HCT116 (cell line): ENCODE results near the gene CAMSAP3. TPM values are rescaled to one million over a fixed set of nuclear protein-coding genes. Genes with fewer than 3 reads are reported as not detected.

Experiments used
- ATAC-seq: fragments of 200-7000 bp; cut with Tn5 transposase; 2 replicates; pipeline ENCODE4 v1.9.1; 2020; ENCODE audit warnings: mild to moderate bottlenecking, moderate library complexity
- BruUV-seq: library from RNA; stranded (reverse); fragments of 400-500 nt; replicated peaks from 2 replicates; lab custom pipeline; 2021; lab: Mats Ljungman, UMichigan
- CTCF ChIA-PET: fragments of 300-600 bp; sonication (Branson Sonifier 250); formaldehyde crosslinking; loops from one replicate; lab custom pipeline; 2021; ENCODE audit warnings: antibody characterized with exemption; lab: Charles Lee
- POLR2A ChIA-PET: fragments of 300-600, 350-600 bp; sonication (Branson Sonifier 250); formaldehyde crosslinking; loops from one replicate; lab custom pipeline; 2021; ENCODE audit warnings: antibody characterized with exemption; lab: Charles Lee
- RAD21 ChIA-PET, 2 experiments: fragments of 300-600 bp; sonication (Branson Sonifier 250); formaldehyde crosslinking; loops; one replicate each; lab custom pipeline; 2023; ENCODE audit warnings: low total read pairs in 2 of 2; ENCODE audit not compliant: uncharacterized antibody in 2 of 2, unreplicated experiment in 2 of 2, low non-redundant PET in 1 of 2; lab: Charles Lee
- DNase-seq: peaks from one replicate; pipeline ENCODE4 v3.0.0-alpha.2; 2010; ENCODE audit warnings: low read depth, low spot score
- H2AFZ ChIP-seq: fragments of 200-600 bp; shearing (Covaris generic), sonication (generic); 2 replicates; pipeline ENCODE4 v1.6.1; 2017; ENCODE audit warnings: low read depth, mixed run types, mixed read lengths, antibody characterized with exemption, low read length; ENCODE audit not compliant: poor library complexity, severe bottlenecking
- H3K27ac ChIP-seq: 2 replicates; pipeline ENCODE4 v1.5.1; 2012; ENCODE audit warnings: low read depth, low read length
- H3K27me3 ChIP-seq: fragments of 200-600 bp; sonication (generic); 2 replicates; pipeline ENCODE4 v1.6.1; 2016; ENCODE audit warnings: mixed run types, low read length, mixed read lengths; ENCODE audit not compliant: insufficient read depth
- H3K36me3 ChIP-seq, 2 experiments: fragments of 200-500 bp in 1 of 2; fragments of 200-600 bp in 1 of 2; sonication (Bioruptor generic) in 1 of 2; sonication (generic) in 1 of 2; 2 replicates each; pipeline versions ENCODE4 v1.5.1 to v1.6.1; 2014 to 2016; ENCODE audit warnings: low read length in 2 of 2, inconsistent platforms in 1 of 2, mixed read lengths in 1 of 2, mixed run types in 1 of 2; ENCODE audit not compliant: insufficient read depth in 2 of 2, control insufficient read depth in 1 of 2
- H3K4me1 ChIP-seq, 2 experiments: fragments of 200-600 bp in 1 of 2; sonication (generic) in 1 of 2; 2 replicates each; pipeline versions ENCODE4 v1.5.1 to v1.6.1; 2012 to 2017; ENCODE audit warnings: low read length in 2 of 2, inconsistent platforms in 1 of 2, mild to moderate bottlenecking in 1 of 2, mixed read lengths in 1 of 2, mixed run types in 1 of 2, moderate library complexity in 1 of 2; ENCODE audit not compliant: insufficient read depth in 2 of 2, control insufficient read depth in 1 of 2
- H3K4me2 ChIP-seq: fragments of 200-600 bp; sonication (generic); 2 replicates; pipeline ENCODE4 v1.6.1; 2017; ENCODE audit warnings: mixed run types, low read length, mixed read lengths
- H3K4me3 ChIP-seq, 2 experiments: fragments of 200-600 bp in 1 of 2; sonication (generic) in 1 of 2; replicated peaks in 1 of 2; 2 replicates each; pipeline ENCODE4 v1.5.1; 2011 to 2016; ENCODE audit warnings: low read length in 2 of 2, control low read depth in 1 of 2, low read depth in 1 of 2, mild to moderate bottlenecking in 1 of 2, mixed read lengths in 1 of 2, mixed run types in 1 of 2
- H3K79me2 ChIP-seq: fragments of 200-600 bp; sonication (generic); 2 replicates; pipeline ENCODE4 v1.6.1; 2017; ENCODE audit warnings: mild to moderate bottlenecking, mixed run types, low read length, moderate library complexity, mixed read lengths; ENCODE audit not compliant: insufficient read depth
- H3K9ac ChIP-seq: fragments of 200-600 bp; sonication (generic); 2 replicates; pipeline ENCODE4 v1.6.1; 2016; ENCODE audit warnings: low read length, mixed read lengths
- H3K9me2 ChIP-seq: fragments of 200-600 bp; sonication (generic), shearing (Covaris generic); 2 replicates; pipeline ENCODE4 v1.6.1; 2017; ENCODE audit warnings: mixed run types, mild to moderate bottlenecking, moderate library complexity; ENCODE audit not compliant: insufficient read depth
- H3K9me3 ChIP-seq, 2 experiments: fragments of 200-500 bp in 1 of 2; fragments of 200-600 bp in 1 of 2; sonication (Bioruptor generic) in 1 of 2; sonication (generic) in 1 of 2; 2 replicates each; pipeline ENCODE4 v1.6.1; 2014 to 2017; ENCODE audit warnings: low read length in 2 of 2, mixed read lengths in 2 of 2, inconsistent platforms in 1 of 2, low read depth in 1 of 2, mild to moderate bottlenecking in 1 of 2, mixed run types in 1 of 2, moderate library complexity in 1 of 2; ENCODE audit not compliant: control insufficient read depth in 1 of 2, insufficient read depth in 1 of 2
- H4K20me1 ChIP-seq: fragments of 200-600 bp; sonication (generic), shearing (Covaris generic); 2 replicates; pipeline ENCODE4 v1.6.1; 2017; ENCODE audit warnings: mixed run types, mild to moderate bottlenecking, moderate library complexity; ENCODE audit not compliant: insufficient read depth
- CBX3 ChIP-seq: IDR thresholded peaks from 2 replicates; pipeline ENCODE4 v1.6.1; 2012; ENCODE audit warnings: low read depth
- CEBPB ChIP-seq: IDR thresholded peaks from 2 replicates; pipeline ENCODE4 v1.6.1; 2012; ENCODE audit warnings: low read depth
- EGR1 ChIP-seq: IDR thresholded peaks from 2 replicates; pipeline ENCODE4 v1.6.1; 2012; ENCODE audit warnings: low read depth
- ELF1 ChIP-seq: IDR thresholded peaks from 2 replicates; pipeline ENCODE4 v1.6.1; 2012; ENCODE audit warnings: low read depth, borderline replicate concordance
- EZH2 ChIP-seq: fragments of 200-600 bp; sonication (generic); IDR thresholded peaks from 2 replicates; pipeline ENCODE4 v1.6.1; 2017; ENCODE audit warnings: antibody characterized with exemption, mixed run types
- FOSL1 ChIP-seq: IDR thresholded peaks from 2 replicates; pipeline ENCODE4 v1.6.1; 2012; ENCODE audit warnings: low read depth
- JUND ChIP-seq: IDR thresholded peaks from 2 replicates; pipeline ENCODE4 v1.6.1; 2012
- POLR2A ChIP-seq: IDR thresholded peaks from 2 replicates; pipeline ENCODE4 v1.7.0; 2011; ENCODE audit warnings: borderline replicate concordance; ENCODE audit not compliant: insufficient read depth, insufficient read length; ENCODE audit errors: extremely low read depth
- POLR2AphosphoS5 ChIP-seq: IDR thresholded peaks from 2 replicates; pipeline ENCODE4 v1.6.1; 2011; ENCODE audit warnings: mild to moderate bottlenecking, low read depth, low read length, moderate library complexity
- SIN3A ChIP-seq: IDR thresholded peaks from 2 replicates; pipeline ENCODE4 v1.6.1; 2012; ENCODE audit warnings: low read depth
- TCF7L2 ChIP-seq: IDR thresholded peaks from 2 replicates; pipeline ENCODE4 v1.7.0; 2011; ENCODE audit warnings: borderline replicate concordance, inconsistent platforms; ENCODE audit not compliant: insufficient read depth, insufficient read length; ENCODE audit errors: extremely low read depth
- intact Hi-C: fragments of 100-400 bp; cut with micrococcal nuclease; formaldehyde crosslinking; loops from 2 replicates; pipeline ENCODE4 v1.10.0; 2022
- total RNA-seq: library from RNA; stranded (reverse); gene quantifications from one replicate; pipeline ENCODE4 v1.2.1, GENCODE V29; 2021; ENCODE audit not compliant: unreplicated experiment
- TF ChIP-seq, protein P1 (sequence below): IDR thresholded peaks from 2 replicates; pipeline ENCODE4 v1.6.1; 2012; ENCODE audit warnings: low read depth
- TF ChIP-seq, protein P2 (sequence below), 3 experiments: fragments of 200-600 bp in 1 of 3; sonication (generic) in 1 of 3; IDR thresholded peaks in 2 of 3; conservative IDR thresholded peaks in 1 of 3; 2 replicates each; pipeline ENCODE4 v1.5.1; 2012 to 2017; ENCODE audit warnings: low read depth in 2 of 3, low read length in 2 of 3, antibody characterized with exemption in 1 of 3, borderline replicate concordance in 1 of 3, control low read depth in 1 of 3, mild to moderate bottlenecking in 1 of 3, mixed read lengths in 1 of 3, mixed run types in 1 of 3, moderate library complexity in 1 of 3; ENCODE audit not compliant: insufficient read depth in 1 of 3
- TF ChIP-seq, protein P3 (sequence below): IDR thresholded peaks from 2 replicates; pipeline ENCODE4 v1.6.1; 2011; ENCODE audit warnings: mild to moderate bottlenecking, low read length, moderate library complexity; ENCODE audit not compliant: insufficient replicate concordance; ENCODE audit errors: extremely low read depth

The CAMSAP3 gene
- total RNA-seq, 1 experiment from 2014 or later: 24.0 TPM

DNA sequence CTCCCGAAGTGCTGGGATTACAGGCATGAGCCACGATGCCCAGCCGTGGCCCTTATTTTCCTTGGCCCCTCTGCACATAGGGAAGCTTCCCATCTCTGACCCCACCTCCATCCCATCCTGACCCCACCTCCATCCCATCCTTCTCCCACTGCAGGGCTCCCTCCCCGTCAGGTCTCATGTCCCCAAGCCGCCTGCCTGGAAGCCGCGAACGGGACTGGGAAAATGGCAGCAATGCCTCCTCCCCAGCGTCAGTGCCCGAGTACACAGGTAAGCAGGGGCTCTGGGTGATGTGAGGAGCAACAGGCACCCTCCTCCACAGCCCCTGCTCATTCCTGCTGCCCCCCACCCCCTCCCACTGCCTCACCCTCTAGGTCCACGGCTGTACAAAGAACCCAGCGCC is 21.5 kb downstream of the CAMSAP3 start:
- intact Hi-C loops: no loop called here
- Histone ChIP-seq H3K27me3 (no peaks in the 10 kb centered on the region), H3K9me2 (no peaks in the 10 kb centered on the region), H4K20me1 (no peaks in the 10 kb centered on the region), H3K36me3 (peaks cover 0 to 8% of the 10 kb centered on the region in 2 experiments; a peak in 2 of 4 replicates), H3K4me1 (peaks cover 0 to 6% of the 10 kb centered on the region in 2 experiments; a peak in 1 of 4 replicates), H3K27ac (no peak overlapping the region), H3K9ac (no peak overlapping the region), H3K4me3 (no peak overlapping the region), H3K79me2 (no peaks in the 10 kb centered on the region), H3K9me3 (no peaks in the 10 kb centered on the region), H3K4me2 (no peak overlapping the region), H2AFZ (no peak overlapping the region)
- TF ChIP-seq EGR1: no peak
- TF ChIP-seq ELF1: no peak
- TF ChIP-seq CBX3: no peak
- TF ChIP-seq, protein P1, sequence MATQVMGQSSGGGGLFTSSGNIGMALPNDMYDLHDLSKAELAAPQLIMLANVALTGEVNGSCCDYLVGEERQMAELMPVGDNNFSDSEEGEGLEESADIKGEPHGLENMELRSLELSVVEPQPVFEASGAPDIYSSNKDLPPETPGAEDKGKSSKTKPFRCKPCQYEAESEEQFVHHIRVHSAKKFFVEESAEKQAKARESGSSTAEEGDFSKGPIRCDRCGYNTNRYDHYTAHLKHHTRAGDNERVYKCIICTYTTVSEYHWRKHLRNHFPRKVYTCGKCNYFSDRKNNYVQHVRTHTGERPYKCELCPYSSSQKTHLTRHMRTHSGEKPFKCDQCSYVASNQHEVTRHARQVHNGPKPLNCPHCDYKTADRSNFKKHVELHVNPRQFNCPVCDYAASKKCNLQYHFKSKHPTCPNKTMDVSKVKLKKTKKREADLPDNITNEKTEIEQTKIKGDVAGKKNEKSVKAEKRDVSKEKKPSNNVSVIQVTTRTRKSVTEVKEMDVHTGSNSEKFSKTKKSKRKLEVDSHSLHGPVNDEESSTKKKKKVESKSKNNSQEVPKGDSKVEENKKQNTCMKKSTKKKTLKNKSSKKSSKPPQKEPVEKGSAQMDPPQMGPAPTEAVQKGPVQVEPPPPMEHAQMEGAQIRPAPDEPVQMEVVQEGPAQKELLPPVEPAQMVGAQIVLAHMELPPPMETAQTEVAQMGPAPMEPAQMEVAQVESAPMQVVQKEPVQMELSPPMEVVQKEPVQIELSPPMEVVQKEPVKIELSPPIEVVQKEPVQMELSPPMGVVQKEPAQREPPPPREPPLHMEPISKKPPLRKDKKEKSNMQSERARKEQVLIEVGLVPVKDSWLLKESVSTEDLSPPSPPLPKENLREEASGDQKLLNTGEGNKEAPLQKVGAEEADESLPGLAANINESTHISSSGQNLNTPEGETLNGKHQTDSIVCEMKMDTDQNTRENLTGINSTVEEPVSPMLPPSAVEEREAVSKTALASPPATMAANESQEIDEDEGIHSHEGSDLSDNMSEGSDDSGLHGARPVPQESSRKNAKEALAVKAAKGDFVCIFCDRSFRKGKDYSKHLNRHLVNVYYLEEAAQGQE: no peak
- TF ChIP-seq POLR2AphosphoS5: no peak
- no peak for TF ChIP-seq EZH2
- TF ChIP-seq POLR2A: no peak
- TF ChIP-seq, protein P2, sequence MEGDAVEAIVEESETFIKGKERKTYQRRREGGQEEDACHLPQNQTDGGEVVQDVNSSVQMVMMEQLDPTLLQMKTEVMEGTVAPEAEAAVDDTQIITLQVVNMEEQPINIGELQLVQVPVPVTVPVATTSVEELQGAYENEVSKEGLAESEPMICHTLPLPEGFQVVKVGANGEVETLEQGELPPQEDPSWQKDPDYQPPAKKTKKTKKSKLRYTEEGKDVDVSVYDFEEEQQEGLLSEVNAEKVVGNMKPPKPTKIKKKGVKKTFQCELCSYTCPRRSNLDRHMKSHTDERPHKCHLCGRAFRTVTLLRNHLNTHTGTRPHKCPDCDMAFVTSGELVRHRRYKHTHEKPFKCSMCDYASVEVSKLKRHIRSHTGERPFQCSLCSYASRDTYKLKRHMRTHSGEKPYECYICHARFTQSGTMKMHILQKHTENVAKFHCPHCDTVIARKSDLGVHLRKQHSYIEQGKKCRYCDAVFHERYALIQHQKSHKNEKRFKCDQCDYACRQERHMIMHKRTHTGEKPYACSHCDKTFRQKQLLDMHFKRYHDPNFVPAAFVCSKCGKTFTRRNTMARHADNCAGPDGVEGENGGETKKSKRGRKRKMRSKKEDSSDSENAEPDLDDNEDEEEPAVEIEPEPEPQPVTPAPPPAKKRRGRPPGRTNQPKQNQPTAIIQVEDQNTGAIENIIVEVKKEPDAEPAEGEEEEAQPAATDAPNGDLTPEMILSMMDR (IDR thresholded peaks at IDR 0.05 in 2 of 3, conservative IDR thresholded peaks at IDR 0.05 in 1 of 3; ENCODE audit: borderline replicate concordance in 1 of 3, insufficient read depth in 1 of 3, low read depth in 2 of 3, low read length in 2 of 3): no peak
- TF ChIP-seq CEBPB: no peak
- TF ChIP-seq, protein P3, sequence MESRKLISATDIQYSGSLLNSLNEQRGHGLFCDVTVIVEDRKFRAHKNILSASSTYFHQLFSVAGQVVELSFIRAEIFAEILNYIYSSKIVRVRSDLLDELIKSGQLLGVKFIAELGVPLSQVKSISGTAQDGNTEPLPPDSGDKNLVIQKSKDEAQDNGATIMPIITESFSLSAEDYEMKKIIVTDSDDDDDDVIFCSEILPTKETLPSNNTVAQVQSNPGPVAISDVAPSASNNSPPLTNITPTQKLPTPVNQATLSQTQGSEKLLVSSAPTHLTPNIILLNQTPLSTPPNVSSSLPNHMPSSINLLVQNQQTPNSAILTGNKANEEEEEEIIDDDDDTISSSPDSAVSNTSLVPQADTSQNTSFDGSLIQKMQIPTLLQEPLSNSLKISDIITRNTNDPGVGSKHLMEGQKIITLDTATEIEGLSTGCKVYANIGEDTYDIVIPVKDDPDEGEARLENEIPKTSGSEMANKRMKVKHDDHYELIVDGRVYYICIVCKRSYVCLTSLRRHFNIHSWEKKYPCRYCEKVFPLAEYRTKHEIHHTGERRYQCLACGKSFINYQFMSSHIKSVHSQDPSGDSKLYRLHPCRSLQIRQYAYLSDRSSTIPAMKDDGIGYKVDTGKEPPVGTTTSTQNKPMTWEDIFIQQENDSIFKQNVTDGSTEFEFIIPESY: no peak
- TF ChIP-seq TCF7L2: no peak
- TF ChIP-seq JUND: no peak
- no peak for TF ChIP-seq FOSL1
- no peak for TF ChIP-seq SIN3A
- ChIA-PET POLR2A (no interaction called here), CTCF (interaction anchor here (0.9 kb wide), 1 partner anchor 12 kb away, joined by 3 read pairs; no protein-coding TSS in a partner anchor), RAD21 (no interaction called here)
- DNase-seq: no peak
- no peak for ATAC-seq
- no TSS peak for BruUV-seq
